Measurements from ENCODE around the gene PIK3CD.

The PIK3CD gene

GRCh38 chr1:9767964-9768668 lies 116.6 kb downstream of the PIK3CD start:
- no peak overlapping the region for H3K4me2 ChIP-seq (ENCODE audit: low read length)
- H3K36me3 ChIP-seq (ENCODE audit: control insufficient read depth, insufficient read depth, low read length): no peaks in the 10 kb centered on the region
- H2AFZ ChIP-seq: no peak overlapping the region
- no peak overlapping the region for H3K27ac ChIP-seq
- H3K4me3 ChIP-seq (ENCODE audit: low read depth, low read length): no peak overlapping the region
- no peak overlapping the region for H3K9ac ChIP-seq
- H3K9me3 ChIP-seq (ENCODE audit: control insufficient read depth, low read length): no peaks in the 10 kb centered on the region
- no peaks in the 10 kb centered on the region for H3K79me2 ChIP-seq
- H3K27me3 ChIP-seq (ENCODE audit: control insufficient read depth, insufficient read depth, low read length): no peaks in the 10 kb centered on the region
- no peak for TF ChIP-seq CTCF (IDR thresholded peaks at IDR 0.05)
- no peaks in the 10 kb centered on the region for H3K4me1 ChIP-seq

GRCh38 chr1:9768983-9769382 lies 117.5 kb downstream of the PIK3CD start:
- H3K9ac ChIP-seq: no peak overlapping the region
- no peak overlapping the region for H3K4me3 ChIP-seq (ENCODE audit: low read depth, low read length)
- H3K36me3 ChIP-seq (ENCODE audit: control insufficient read depth, insufficient read depth, low read length): no peaks in the 10 kb centered on the region
- TF ChIP-seq CTCF (IDR thresholded peaks at IDR 0.05): no peak
- no peak overlapping the region for H3K27ac ChIP-seq
- no peak overlapping the region for H3K4me2 ChIP-seq (ENCODE audit: low read length)
- no peaks in the 10 kb centered on the region for H3K4me1 ChIP-seq
- no peak overlapping the region for H2AFZ ChIP-seq
- H3K79me2 ChIP-seq: no peaks in the 10 kb centered on the region
- H3K9me3 ChIP-seq (ENCODE audit: control insufficient read depth, low read length): no peaks in the 10 kb centered on the region
- no peaks in the 10 kb centered on the region for H3K27me3 ChIP-seq (ENCODE audit: control insufficient read depth, insufficient read depth, low read length)

GRCh38 chr1:9770298-9770697 lies 118.8 kb downstream of the PIK3CD start:
- Histone ChIP-seq H3K9me3 (ENCODE audit: control insufficient read depth, low read length) (no peaks in the 10 kb centered on the region), H3K27me3 (ENCODE audit: control insufficient read depth, insufficient read depth, low read length) (no peaks in the 10 kb centered on the region), H2AFZ (no peak overlapping the region), H3K79me2 (peaks cover 2% of the 10 kb centered on the region), H3K27ac (no peak overlapping the region), H3K4me2 (ENCODE audit: low read length) (no peak overlapping the region), H3K9ac (no peak overlapping the region), H3K36me3 (ENCODE audit: control insufficient read depth, insufficient read depth, low read length) (no peaks in the 10 kb centered on the region), H3K4me1 (no peaks in the 10 kb centered on the region), H3K4me3 (ENCODE audit: low read depth, low read length) (no peak overlapping the region)
- no peak for TF ChIP-seq CTCF (IDR thresholded peaks at IDR 0.05)

- no peaks in the 10 kb centered on the region for H3K36me3 ChIP-seq (ENCODE audit: control insufficient read depth, insufficient read depth, low read length)
- H3K9me3 ChIP-seq (ENCODE audit: control insufficient read depth, low read length): no peaks in the 10 kb centered on the region
- no peaks in the 10 kb centered on the region for H3K27me3 ChIP-seq (ENCODE audit: control insufficient read depth, insufficient read depth, low read length)
- H2AFZ ChIP-seq: no peak overlapping the region
- TF ChIP-seq CTCF (IDR thresholded peaks at IDR 0.05): no peak
- peaks cover 8% of the 10 kb centered on the region for H3K79me2 ChIP-seq
- no peak overlapping the region for H3K9ac ChIP-seq
- no peaks in the 10 kb centered on the region for H3K4me1 ChIP-seq
- no peak overlapping the region for H3K27ac ChIP-seq
- H3K4me3 ChIP-seq (ENCODE audit: low read depth, low read length): no peak overlapping the region
- no peak overlapping the region for H3K4me2 ChIP-seq (ENCODE audit: low read length)
Observed at GRCh38 chr1:9774712-9775679, 123.5 kb downstream of the PIK3CD start.

Data from parathyroid adenoma (tissue), 2 donors.